Measurements from ENCODE around the gene STPG2. TPM values are rescaled to one million over a fixed set of nuclear protein-coding genes. Genes with fewer than 3 reads are reported as not detected.
A peak's percentile ranks its signal among the peaks of the same experiment; 100 is the strongest.

The STPG2 gene
- total RNA-seq, 3 donors from 2014 or later (not counting 1 experiment from before 2014, with no cell fraction given): 0.23 TPM; not detected in 2

DNA sequence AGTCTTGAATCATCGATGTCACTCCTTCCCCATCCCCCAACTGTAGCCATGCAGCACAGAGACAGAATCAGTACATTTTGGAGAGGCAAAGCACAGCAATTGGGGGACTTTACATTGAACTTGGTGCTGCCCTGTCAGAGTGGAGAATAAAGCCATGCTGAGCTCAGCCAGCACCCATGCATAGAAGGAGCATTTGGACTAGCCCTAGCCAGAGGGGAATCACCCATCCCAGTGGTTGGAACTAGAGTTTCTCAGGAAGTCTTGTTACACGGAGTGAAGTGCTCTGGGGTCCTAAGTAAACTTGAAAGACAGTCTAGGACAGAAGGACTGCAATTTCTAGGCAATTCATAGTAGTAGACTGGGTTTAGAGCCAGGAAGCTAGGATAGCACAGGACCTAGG, 49.6 kb downstream of the STPG2 start:
- no peaks in the 10 kb centered on the region for H3K4me1 ChIP-seq (ENCODE audit: control insufficient read depth, insufficient read depth, low read length)
- peaks cover 6 to 7% of the 10 kb centered on the region in 2 donors for H3K9me3 Mint-ChIP-seq
- ATAC-seq (no peak), DNase-seq (no peak)
- no peak overlapping the region for H3K27ac Mint-ChIP-seq
- no peak overlapping the region for H3K27ac ChIP-seq (ENCODE audit: low read length)
- H3K36me3 ChIP-seq (ENCODE audit: control insufficient read depth, insufficient read depth, low read length): no peaks in the 10 kb centered on the region
- no peak overlapping the region for H3K4me3 Mint-ChIP-seq
- intact Hi-C loops (cut with micrococcal nuclease): no loop called here
- H3K27me3 Mint-ChIP-seq (ENCODE audit: low read depth in 2 of 2): peaks cover 15 to 21% of the 10 kb centered on the region in 2 donors
- TF ChIP-seq, protein P1, sequence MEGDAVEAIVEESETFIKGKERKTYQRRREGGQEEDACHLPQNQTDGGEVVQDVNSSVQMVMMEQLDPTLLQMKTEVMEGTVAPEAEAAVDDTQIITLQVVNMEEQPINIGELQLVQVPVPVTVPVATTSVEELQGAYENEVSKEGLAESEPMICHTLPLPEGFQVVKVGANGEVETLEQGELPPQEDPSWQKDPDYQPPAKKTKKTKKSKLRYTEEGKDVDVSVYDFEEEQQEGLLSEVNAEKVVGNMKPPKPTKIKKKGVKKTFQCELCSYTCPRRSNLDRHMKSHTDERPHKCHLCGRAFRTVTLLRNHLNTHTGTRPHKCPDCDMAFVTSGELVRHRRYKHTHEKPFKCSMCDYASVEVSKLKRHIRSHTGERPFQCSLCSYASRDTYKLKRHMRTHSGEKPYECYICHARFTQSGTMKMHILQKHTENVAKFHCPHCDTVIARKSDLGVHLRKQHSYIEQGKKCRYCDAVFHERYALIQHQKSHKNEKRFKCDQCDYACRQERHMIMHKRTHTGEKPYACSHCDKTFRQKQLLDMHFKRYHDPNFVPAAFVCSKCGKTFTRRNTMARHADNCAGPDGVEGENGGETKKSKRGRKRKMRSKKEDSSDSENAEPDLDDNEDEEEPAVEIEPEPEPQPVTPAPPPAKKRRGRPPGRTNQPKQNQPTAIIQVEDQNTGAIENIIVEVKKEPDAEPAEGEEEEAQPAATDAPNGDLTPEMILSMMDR (IDR thresholded peaks at IDR 0.05): no peak
- H3K27me3 ChIP-seq (ENCODE audit: control insufficient read depth, insufficient read depth, low read length): no peaks in the 10 kb centered on the region
- H3K9me3 ChIP-seq (ENCODE audit: control insufficient read depth, insufficient read depth, low read length): no peaks in the 10 kb centered on the region
- H3K4me3 ChIP-seq (ENCODE audit: low read length): no peak overlapping the region
- peaks cover 7% of the 10 kb centered on the region for H3K36me3 Mint-ChIP-seq
- no peaks in the 10 kb centered on the region for H3K4me1 Mint-ChIP-seq
- WGBS (ENCODE audit: insufficient coverage): 81% methylated on average over 2 of the region's 2 CpGs

- TF ChIP-seq, protein P1 (IDR thresholded peaks at IDR 0.05): peak; percentile 21
- H3K4me3 ChIP-seq (ENCODE audit: low read length): no peak overlapping the region
- intact Hi-C loops (cut with micrococcal nuclease): no loop called here
- Mint-ChIP-seq H3K36me3 (peaks cover 7% of the 10 kb centered on the region), H3K27ac (no peak overlapping the region), H3K4me1 (no peaks in the 10 kb centered on the region), H3K9me3 (peaks cover 6 to 7% of the 10 kb centered on the region in 2 donors), H3K4me3 (no peak overlapping the region), H3K27me3 (ENCODE audit: low read depth in 2 of 2) (peaks cover 16 to 21% of the 10 kb centered on the region in 2 donors)
- DNase-seq: peak in 1 of 2 donors; percentile 22
- 24% methylated on average over 1 of the region's 2 CpGs for WGBS (ENCODE audit: insufficient coverage)
- H3K9me3 ChIP-seq (ENCODE audit: control insufficient read depth, insufficient read depth, low read length): no peaks in the 10 kb centered on the region
- H3K27ac ChIP-seq (ENCODE audit: low read length): no peak overlapping the region
- no peaks in the 10 kb centered on the region for H3K27me3 ChIP-seq (ENCODE audit: control insufficient read depth, insufficient read depth, low read length)
- no peaks in the 10 kb centered on the region for H3K4me1 ChIP-seq (ENCODE audit: control insufficient read depth, insufficient read depth, low read length)
- ATAC-seq: no peak
- H3K36me3 ChIP-seq (ENCODE audit: control insufficient read depth, insufficient read depth, low read length): no peaks in the 10 kb centered on the region
Measured at GRCh38 chr4:98092833-98093439, 50.3 kb downstream of the STPG2 start.

DNA sequence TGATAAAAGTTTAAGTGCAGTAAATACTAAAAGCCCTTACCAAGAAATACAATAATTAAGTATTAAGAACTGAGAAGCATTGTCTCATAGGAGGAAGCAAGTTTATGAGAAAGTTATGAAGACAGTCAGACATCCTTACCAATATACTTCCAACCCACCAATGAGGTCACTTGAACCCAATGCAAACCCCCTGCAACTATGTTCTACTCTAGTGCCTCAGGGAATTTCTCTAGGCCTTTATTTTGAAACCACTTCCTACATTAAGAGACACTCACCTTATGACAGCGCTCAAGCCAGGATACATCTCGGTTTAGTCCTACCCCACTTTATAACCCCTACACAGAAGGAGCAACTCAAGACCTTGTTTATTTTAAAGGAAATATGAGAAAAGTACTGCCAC, 61.3 kb downstream of the STPG2 start:
- no peak overlapping the region for H3K4me3 ChIP-seq (ENCODE audit: low read length)
- Mint-ChIP-seq H3K27me3 (ENCODE audit: low read depth in 2 of 2) (no peaks in the 10 kb centered on the region), H3K4me3 (no peak overlapping the region), H3K27ac (no peak overlapping the region), H3K9me3 (no peaks in the 10 kb centered on the region), H3K36me3 (no peaks in the 10 kb centered on the region), H3K4me1 (no peaks in the 10 kb centered on the region)
- intact Hi-C loops (cut with micrococcal nuclease): no loop called here
- TF ChIP-seq, protein P1 (IDR thresholded peaks at IDR 0.05): no peak
- no peaks in the 10 kb centered on the region for H3K27me3 ChIP-seq (ENCODE audit: control insufficient read depth, insufficient read depth, low read length)
- H3K27ac ChIP-seq (ENCODE audit: low read length): no peak overlapping the region
- no peaks in the 10 kb centered on the region for H3K36me3 ChIP-seq (ENCODE audit: control insufficient read depth, insufficient read depth, low read length)
- H3K4me1 ChIP-seq (ENCODE audit: control insufficient read depth, insufficient read depth, low read length): no peaks in the 10 kb centered on the region
- ATAC-seq (no peak), DNase-seq (no peak)
- H3K9me3 ChIP-seq (ENCODE audit: control insufficient read depth, insufficient read depth, low read length): no peaks in the 10 kb centered on the region
- 100% methylated on average over 2 of the region's 2 CpGs for WGBS (ENCODE audit: insufficient coverage)

DNA sequence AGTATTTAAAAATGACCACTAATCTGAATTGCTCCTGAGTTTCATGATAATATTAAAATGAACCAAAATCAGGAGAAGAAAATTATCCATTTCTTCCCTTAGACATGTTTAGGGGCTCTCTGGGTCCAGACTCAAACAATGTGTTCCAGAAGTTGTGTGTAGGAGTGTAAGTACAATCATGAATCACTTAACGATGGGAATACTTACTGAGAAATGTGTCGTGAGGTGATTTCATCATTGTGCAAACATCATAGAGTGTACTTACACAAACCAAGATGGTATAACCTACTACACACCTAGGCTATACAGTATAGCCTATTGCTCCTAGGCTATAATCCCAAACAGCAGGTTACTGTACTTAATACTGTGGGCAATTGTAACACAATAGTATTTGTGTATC, 74.8 kb downstream of the STPG2 start:
- H3K9me3 Mint-ChIP-seq: peaks cover 2 to 4% of the 10 kb centered on the region in 2 donors
- no peaks in the 10 kb centered on the region for H3K27me3 Mint-ChIP-seq (ENCODE audit: low read depth in 2 of 2)
- intact Hi-C loops (cut with micrococcal nuclease): no loop called here
- no peaks in the 10 kb centered on the region for H3K9me3 ChIP-seq (ENCODE audit: control insufficient read depth, insufficient read depth, low read length)
- no peak overlapping the region for H3K27ac Mint-ChIP-seq
- no CpG with 5 or more reads among the region's 2 CpGs for WGBS (ENCODE audit: insufficient coverage)
- no peaks in the 10 kb centered on the region for H3K4me1 ChIP-seq (ENCODE audit: control insufficient read depth, insufficient read depth, low read length)
- no peaks in the 10 kb centered on the region for H3K27me3 ChIP-seq (ENCODE audit: control insufficient read depth, insufficient read depth, low read length)
- TF ChIP-seq, protein P1 (IDR thresholded peaks at IDR 0.05): no peak
- no peaks in the 10 kb centered on the region for H3K36me3 ChIP-seq (ENCODE audit: control insufficient read depth, insufficient read depth, low read length)
- H3K4me1 Mint-ChIP-seq: no peaks in the 10 kb centered on the region
- no peaks in the 10 kb centered on the region for H3K36me3 Mint-ChIP-seq
- DNase-seq (no peak), ATAC-seq (no peak)
- H3K27ac ChIP-seq (ENCODE audit: low read length): no peak overlapping the region
- no peak overlapping the region for H3K4me3 Mint-ChIP-seq
- H3K4me3 ChIP-seq (ENCODE audit: low read length): no peak overlapping the region
